HUES48 (cell line): ENCODE measurements around the gene SEMA3E.

Source experiments
- H3K27ac ChIP-seq: one replicate; pipeline ENCODE4 v1.7.0; 2013; ENCODE audit warnings: low read depth, low read length, inconsistent platforms
- H3K27me3 ChIP-seq: 2 replicates; pipeline ENCODE4 v1.6.1; 2013; ENCODE audit warnings: mild to moderate bottlenecking, low read length; ENCODE audit not compliant: control insufficient read depth, insufficient read depth
- H3K36me3 ChIP-seq: 2 replicates; pipeline ENCODE4 v1.6.1; 2013; ENCODE audit warnings: low read length; ENCODE audit not compliant: control insufficient read depth, insufficient read depth
- H3K4me1 ChIP-seq: 2 replicates; pipeline ENCODE4 v1.6.1; 2013; ENCODE audit warnings: mild to moderate bottlenecking, low read length; ENCODE audit not compliant: control insufficient read depth, insufficient read depth
- H3K4me3 ChIP-seq: 2 replicates; pipeline ENCODE4 v1.5.1; 2013; ENCODE audit warnings: mild to moderate bottlenecking, low read depth, low read length
- H3K9ac ChIP-seq: 2 replicates; pipeline ENCODE4 v1.6.1; 2013; ENCODE audit warnings: mild to moderate bottlenecking, low read depth, low read length, moderate library complexity
- H3K9me3 ChIP-seq: 2 replicates; pipeline ENCODE4 v1.6.1; 2013; ENCODE audit warnings: low read length; ENCODE audit not compliant: control insufficient read depth, insufficient read depth

Gene SEMA3E

DNA sequence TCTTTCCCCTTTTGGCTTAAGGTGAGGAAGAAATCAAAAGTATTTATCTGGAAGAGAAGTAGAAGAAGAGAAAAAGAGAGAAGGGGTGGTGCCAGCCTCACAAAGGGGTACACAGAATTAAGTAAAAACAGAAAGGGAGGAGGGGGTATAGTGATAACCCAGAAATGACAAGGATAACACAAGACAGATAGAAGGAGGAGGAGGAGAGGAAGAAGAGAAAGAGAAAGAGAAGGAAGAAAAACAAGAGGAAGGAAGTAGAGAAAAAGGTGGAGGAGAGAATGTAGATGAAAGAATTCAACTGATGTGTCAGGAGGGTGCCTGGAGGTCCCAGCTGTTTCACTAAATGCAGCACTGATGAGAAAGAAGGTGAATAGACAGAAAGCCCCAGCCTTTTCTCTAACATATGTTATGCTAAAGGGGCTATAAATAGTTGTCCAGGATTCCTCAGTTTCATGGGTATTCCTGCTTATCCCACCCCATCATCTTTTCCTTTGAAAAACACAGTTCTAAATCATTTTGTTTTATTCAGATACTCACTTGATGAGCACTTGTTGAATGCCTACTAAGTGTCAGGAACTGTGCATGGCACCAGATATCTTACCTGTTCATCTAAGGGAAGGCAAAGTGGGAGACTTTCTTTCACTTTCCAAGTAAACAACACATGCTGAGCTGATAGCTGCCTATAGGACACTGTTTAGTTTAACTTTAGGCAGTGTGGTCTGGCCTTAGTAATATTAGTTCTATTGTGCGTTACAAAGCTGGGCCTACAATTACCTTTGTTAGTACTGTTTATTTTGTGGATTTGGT is 8.0 kb downstream of the SEMA3E start:
- H3K9ac ChIP-seq: no peak overlapping the region
- no peaks in the 10 kb centered on the region for H3K27me3 ChIP-seq
- H3K4me3 ChIP-seq: no peak overlapping the region
- peaks cover 32% of the 10 kb centered on the region for H3K4me1 ChIP-seq
- H3K36me3 ChIP-seq: no peaks in the 10 kb centered on the region
- no peaks in the 10 kb centered on the region for H3K9me3 ChIP-seq
- H3K27ac ChIP-seq: peak overlapping the region; percentile 30

DNA sequence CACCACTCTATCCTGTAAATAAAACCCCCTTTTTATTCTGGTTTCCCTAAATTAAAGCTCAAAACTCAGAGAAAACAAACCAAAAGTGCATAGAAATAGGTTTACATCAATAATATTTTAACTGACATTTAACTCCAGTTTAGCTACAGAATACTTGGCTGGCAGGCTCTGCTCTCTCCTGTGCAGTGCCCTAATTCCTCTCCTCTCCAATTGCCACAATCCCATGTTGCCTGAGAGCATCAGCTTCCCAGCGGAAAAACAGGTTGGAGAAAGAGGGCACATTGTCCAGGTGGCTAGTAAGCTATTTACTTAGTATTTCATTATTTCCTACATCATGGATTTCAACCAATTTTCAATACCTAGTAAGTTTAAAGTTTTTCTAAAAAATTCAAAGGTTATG is 8.7 kb downstream of the SEMA3E start:
- Histone ChIP-seq H3K4me3 (no peak overlapping the region), H3K9me3 (no peaks in the 10 kb centered on the region), H3K36me3 (no peaks in the 10 kb centered on the region), H3K27ac (no peak overlapping the region), H3K27me3 (no peaks in the 10 kb centered on the region), H3K4me1 (peaks cover 25% of the 10 kb centered on the region), H3K9ac (no peak overlapping the region)

DNA sequence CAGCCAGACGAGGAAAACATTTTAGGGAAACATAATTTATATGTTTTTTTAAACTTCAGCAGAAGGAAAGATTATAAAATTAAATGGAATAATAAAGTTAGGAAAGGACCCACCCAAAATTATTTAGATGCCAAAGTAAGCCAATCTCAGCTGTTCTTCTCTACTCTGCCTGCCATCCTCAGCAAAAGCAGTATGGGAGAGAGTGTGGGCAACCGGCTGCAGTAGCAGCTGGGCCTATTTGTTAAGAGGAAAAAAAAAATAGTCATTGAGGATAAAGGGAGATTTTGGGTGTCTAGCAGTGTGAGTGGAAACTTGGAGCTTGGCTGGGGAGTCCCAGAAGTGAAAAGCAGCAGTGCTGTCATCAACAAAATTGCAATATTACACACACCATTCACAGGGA is 15.4 kb downstream of the SEMA3E start:
- no peak overlapping the region for H3K9ac ChIP-seq
- H3K4me1 ChIP-seq: peaks cover 9% of the 10 kb centered on the region
- H3K4me3 ChIP-seq: no peak overlapping the region
- no peaks in the 10 kb centered on the region for H3K9me3 ChIP-seq
- H3K36me3 ChIP-seq: no peaks in the 10 kb centered on the region
- no peaks in the 10 kb centered on the region for H3K27me3 ChIP-seq
- H3K27ac ChIP-seq: no peak overlapping the region

DNA sequence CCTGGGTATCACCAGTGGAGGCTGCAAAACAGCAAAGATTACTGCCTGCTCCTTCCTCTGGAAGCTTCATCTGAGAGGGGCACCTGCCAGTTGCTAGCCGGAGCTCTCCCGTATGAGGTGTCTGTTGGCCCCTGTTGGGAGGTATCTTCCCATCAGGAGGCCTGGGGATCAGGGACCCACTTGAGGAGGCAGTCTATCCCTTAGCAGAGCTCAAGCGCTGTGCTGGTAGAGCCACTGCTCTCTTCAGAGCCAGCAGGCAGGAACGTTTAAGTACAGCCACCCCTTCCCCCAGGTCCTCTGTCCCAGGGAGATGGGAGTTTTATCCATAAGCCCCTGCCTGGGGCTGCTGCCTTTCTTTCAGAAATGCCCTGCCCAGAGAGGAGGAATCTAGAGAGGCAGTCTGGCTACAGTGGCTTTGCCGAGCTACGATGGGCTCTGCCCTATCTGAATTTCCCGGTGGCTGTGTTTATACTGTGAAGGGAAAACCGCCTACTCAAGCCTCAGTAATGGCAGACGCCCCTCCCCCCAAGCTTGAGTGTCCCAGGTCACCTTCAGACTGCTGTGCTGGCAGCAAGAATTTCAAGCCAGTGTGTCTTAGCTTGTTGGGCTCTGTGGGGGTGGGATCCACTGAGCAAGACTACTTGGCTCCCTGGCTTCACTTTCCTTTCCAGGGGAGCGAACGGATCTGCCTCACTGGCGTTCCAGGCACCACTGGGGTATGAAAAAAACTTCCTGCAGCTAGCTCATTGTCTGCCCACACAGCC is 19.6 kb downstream of the SEMA3E start:
- Histone ChIP-seq H3K9ac (no peak overlapping the region), H3K9me3 (no peaks in the 10 kb centered on the region), H3K36me3 (no peaks in the 10 kb centered on the region), H3K4me1 (peaks cover 9% of the 10 kb centered on the region), H3K27ac (peak overlapping the region; percentile 46), H3K27me3 (no peaks in the 10 kb centered on the region), H3K4me3 (no peak overlapping the region)

DNA sequence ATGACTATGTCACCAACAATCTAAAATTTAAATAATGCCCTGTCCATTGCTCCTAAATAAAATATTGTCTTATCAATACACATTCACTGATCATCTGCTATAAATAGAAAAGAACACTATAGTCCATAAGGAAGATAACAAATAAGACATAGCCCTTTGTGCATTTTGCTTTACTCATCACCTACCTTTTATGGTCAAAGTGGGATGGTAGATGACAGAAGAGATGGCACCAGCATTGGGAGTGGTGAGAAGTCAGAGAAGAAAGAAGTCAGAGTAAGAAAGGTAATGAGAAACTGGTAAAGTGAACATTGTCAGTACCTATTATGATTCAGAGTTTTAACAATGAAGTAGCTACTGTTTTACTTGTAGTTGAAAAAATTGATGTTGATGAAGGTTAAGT is 31.1 kb downstream of the SEMA3E start:
- Histone ChIP-seq H3K4me1 (peaks cover 17% of the 10 kb centered on the region; the same call in 1 of the 2 replicates), H3K36me3 (no peaks in the 10 kb centered on the region), H3K4me3 (no peak overlapping the region), H3K9me3 (no peaks in the 10 kb centered on the region), H3K9ac (no peak overlapping the region), H3K27ac (no peak overlapping the region), H3K27me3 (no peaks in the 10 kb centered on the region)

DNA sequence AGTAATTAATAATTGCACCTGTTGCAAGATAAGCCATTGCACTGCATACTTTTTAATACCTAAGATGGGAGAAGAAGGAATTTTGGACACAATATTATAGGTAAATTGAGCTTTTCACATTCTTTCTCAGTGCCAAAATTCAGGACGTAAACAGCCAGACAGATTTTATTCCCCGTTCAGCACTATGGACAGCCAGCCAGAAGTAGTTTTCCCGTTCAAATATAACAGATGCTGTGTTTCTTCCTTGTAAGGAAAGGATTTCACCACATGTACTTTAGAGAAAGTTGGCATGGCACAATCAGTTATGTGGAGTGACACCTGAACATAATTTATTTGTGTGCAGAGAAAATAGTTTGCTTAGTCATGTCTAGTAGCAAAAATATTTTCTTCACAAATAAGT is 34.8 kb downstream of the SEMA3E start:
- Histone ChIP-seq H3K36me3 (no peaks in the 10 kb centered on the region), H3K27me3 (no peaks in the 10 kb centered on the region), H3K4me3 (no peak overlapping the region), H3K9ac (no peak overlapping the region), H3K4me1 (peaks cover 40% of the 10 kb centered on the region), H3K9me3 (no peaks in the 10 kb centered on the region), H3K27ac (no peak overlapping the region)

DNA sequence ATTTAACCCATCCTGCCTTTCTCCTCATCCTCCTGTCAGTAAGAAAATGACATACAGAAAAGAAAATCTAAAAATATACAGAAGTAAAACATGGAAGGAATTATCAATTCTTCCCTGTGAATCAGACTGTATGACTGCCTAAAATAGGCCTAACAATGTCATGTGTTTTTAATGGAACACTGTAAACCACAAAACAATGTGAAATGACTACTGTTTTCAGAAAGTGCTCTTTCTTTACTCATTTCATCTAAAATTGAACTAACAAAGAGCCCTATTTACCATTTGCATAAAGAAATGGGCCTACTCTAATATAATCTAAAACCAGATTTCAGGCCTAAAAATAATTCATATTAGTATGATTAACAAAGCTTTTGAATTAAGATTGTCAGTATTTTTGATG is 35.7 kb downstream of the SEMA3E start:
- no peak overlapping the region for H3K27ac ChIP-seq
- no peaks in the 10 kb centered on the region for H3K27me3 ChIP-seq

DNA sequence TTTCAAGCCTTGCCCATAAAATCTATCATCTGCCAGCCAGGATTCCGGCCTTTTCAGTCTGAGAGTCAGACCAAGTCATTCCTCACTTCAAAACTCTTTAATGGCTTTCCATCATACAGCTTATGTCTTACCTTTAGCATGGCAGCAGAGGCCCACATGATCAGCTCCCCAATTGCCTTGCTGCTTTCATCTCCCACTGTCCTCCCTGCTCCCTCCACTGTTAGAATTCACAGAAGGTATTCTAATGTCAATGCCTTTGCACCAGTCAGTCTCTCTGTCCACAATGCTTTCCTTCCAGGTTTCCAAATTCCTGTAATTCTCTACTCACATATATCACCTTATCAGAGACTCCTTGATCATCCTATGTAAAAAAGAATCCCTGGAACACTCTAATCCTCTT is 37.2 kb downstream of the SEMA3E start:
- Histone ChIP-seq H3K36me3 (no peaks in the 10 kb centered on the region), H3K9ac (no peak overlapping the region), H3K9me3 (no peaks in the 10 kb centered on the region), H3K4me3 (no peak overlapping the region), H3K27me3 (no peaks in the 10 kb centered on the region), H3K4me1 (peaks cover 40% of the 10 kb centered on the region), H3K27ac (peak overlapping the region; percentile 55)

More for the DNA sequence above, 35.7 kb downstream of the SEMA3E start:
- H3K9ac ChIP-seq: no peak overlapping the region
- no peaks in the 10 kb centered on the region for H3K9me3 ChIP-seq
- H3K4me1 ChIP-seq: peaks cover 40% of the 10 kb centered on the region
- no peaks in the 10 kb centered on the region for H3K36me3 ChIP-seq
- no peak overlapping the region for H3K4me3 ChIP-seq

DNA sequence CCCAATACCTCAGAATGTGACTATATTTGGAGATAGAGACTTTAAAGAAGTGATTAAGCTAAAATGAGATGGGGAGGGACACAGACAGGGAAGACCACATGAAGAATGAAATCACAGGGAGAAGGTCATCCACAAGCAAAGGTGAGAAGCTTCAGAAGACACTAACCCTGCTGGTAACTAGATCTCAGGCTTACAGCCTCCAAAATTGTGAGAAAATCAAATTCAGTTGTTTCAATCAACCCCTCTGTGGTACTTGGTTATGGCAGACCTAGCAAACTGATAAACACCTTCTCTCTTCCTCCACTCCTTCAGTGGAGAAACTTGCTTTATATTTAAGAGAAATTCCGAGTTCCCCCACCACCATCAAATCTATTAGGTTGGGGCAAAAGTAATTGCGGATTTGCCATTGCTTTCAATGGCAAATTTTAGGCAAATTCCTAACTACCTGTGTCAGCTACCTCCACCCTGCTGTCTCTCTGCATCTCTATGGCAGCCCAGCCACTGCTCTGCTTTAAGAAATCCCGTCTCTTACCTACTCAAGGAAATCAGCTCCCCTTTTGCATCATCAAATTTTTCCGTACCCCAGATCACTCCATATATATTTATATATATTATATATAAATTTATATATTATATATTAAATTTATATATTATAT is 38.2 kb downstream of the SEMA3E start:
- Histone ChIP-seq H3K27ac (peak overlapping the region; percentile 44), H3K4me1 (peaks cover 33% of the 10 kb centered on the region), H3K27me3 (no peaks in the 10 kb centered on the region), H3K9me3 (no peaks in the 10 kb centered on the region), H3K4me3 (peak overlapping the region; percentile 31; the same call in 1 of the 2 replicates), H3K9ac (no peak overlapping the region), H3K36me3 (no peaks in the 10 kb centered on the region)

DNA sequence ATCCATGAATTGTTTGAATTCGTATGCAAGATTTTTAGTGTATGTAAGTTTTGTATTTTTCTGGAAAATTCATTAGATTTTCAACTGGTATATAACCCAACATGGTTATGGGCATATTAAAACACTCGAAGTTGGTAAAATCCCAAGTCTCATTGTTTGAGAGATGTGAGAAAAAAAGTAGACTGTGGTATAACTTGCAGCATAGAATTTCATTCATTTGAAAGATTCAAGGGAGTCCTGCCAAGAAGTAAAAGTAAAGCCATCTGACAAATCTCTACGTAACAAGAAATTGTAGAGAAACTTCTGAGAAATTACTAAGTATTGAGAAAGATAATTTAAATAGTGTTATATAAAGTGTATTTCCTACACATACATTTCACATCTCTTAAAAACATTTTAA is 40.2 kb downstream of the SEMA3E start:
- Histone ChIP-seq H3K4me1 (peaks cover 32% of the 10 kb centered on the region), H3K27me3 (no peaks in the 10 kb centered on the region), H3K27ac (no peak overlapping the region), H3K4me3 (no peak overlapping the region), H3K9me3 (no peaks in the 10 kb centered on the region), H3K36me3 (no peaks in the 10 kb centered on the region), H3K9ac (no peak overlapping the region)

DNA sequence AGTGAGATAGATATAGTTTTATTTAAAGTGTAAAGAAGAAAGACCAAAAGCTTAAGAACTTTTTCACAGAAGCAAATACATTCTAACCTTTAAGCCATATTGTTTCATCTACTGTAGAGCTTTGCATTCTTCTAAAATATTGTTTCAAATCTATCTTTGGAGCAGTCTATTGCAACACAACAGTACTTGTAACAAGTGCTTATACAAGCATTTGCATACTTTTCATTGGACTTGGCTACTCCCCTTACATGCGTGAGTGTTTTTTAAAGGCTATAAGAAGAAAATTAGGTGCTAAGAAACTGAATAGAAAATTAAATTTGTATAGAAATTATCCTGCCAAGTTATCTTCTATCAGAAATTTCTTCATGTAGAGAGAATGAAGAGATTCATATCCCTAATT is 45.3 kb downstream of the SEMA3E start:
- Histone ChIP-seq H3K36me3 (no peaks in the 10 kb centered on the region), H3K27ac (no peak overlapping the region), H3K27me3 (no peaks in the 10 kb centered on the region)

More for the DNA sequence above, 45.3 kb downstream of the SEMA3E start:
- H3K9me3 ChIP-seq: no peaks in the 10 kb centered on the region
- no peak overlapping the region for H3K9ac ChIP-seq
- no peak overlapping the region for H3K4me3 ChIP-seq
- peaks cover 6% of the 10 kb centered on the region; the same call in 1 of the 2 replicates for H3K4me1 ChIP-seq
